Testis (tissue), 3 donors: ENCODE results near the gene SPATA6L. TPM values are rescaled to one million over a fixed set of nuclear protein-coding genes. Genes with fewer than 3 reads are reported as not detected.

Source experiments
- DNase-seq: peaks from one replicate; pipeline ENCODE4 v3.0.0-alpha.2; 2019
- H3K27ac ChIP-seq, 2 donors: fragments of 200-600 bp; sonication (generic); one replicate each; pipeline ENCODE4 v1.5.1; 2019
- H3K27me3 ChIP-seq: fragments of 200-600 bp; sonication (generic); one replicate; pipeline ENCODE4 v1.5.1; 2019
- H3K36me3 ChIP-seq: fragments of 200-600 bp; sonication (generic); one replicate; pipeline ENCODE4 v1.5.1; 2017; ENCODE audit warnings: low read depth; ENCODE audit errors: missing control alignments
- H3K4me1 ChIP-seq: fragments of 200-600 bp; sonication (generic); one replicate; pipeline ENCODE4 v1.5.1; 2019
- H3K4me3 ChIP-seq, 2 donors: fragments of 200-600 bp; sonication (generic); one replicate each; pipeline ENCODE4 v1.5.1; 2017 to 2019
- H3K9me3 ChIP-seq: fragments of 200-600 bp; sonication (generic); one replicate; pipeline ENCODE4 v1.5.1; 2017
- CTCF ChIP-seq, 3 experiments: fragments of 450-650 bp in 2 of 3; fragments of 200-600 bp in 1 of 3; sonication (generic) in 1 of 3; IDR thresholded peaks; one replicate each; pipeline ENCODE4 v1.5.1; 2016 to 2019; ENCODE audit warnings: antibody characterized with exemption in 3 of 3, mild to moderate bottlenecking in 2 of 3, moderate library complexity in 1 of 3
- POLR2A ChIP-seq: fragments of 450-650 bp; IDR thresholded peaks from one replicate; pipeline ENCODE4 v1.6.1; 2017; ENCODE audit warnings: antibody characterized with exemption, mild to moderate bottlenecking, moderate library complexity
- WGBS, 2 donors: methylation state at CpG; one replicate each; pipeline ENCODE4 v1.1.5; 2018; 5-methylcytosine and 5-hydroxymethylcytosine counted together
- intact Hi-C: fragments of 100-400 bp; cut with DNase I; formaldehyde crosslinking; loops from one replicate; pipeline ENCODE4 v1.15.1; 2023; ENCODE audit warnings: low total_unique reads
- polyA plus RNA-seq: library from polyadenylated mRNA; stranded (reverse); fragments of 350-450 nt; fragmentation: Illumina TruSeq; extraction: RNeasy Lipid Tissue Mini Kit (QIAGEN cat#74804); gene quantifications from one replicate; pipeline ENCODE4 v1.2.3, GENCODE V29; 2014; ENCODE audit warnings: low read depth, low replicate concordance; ENCODE audit not compliant: insufficient read depth
- total RNA-seq, 2 donors: library from RNA; depleted of rRNA; stranded (reverse); fragments of >200 nt; gene quantifications; one replicate each; pipeline ENCODE4 v1.2.3, GENCODE V29; 2016

The SPATA6L gene
- total and polyA plus RNA-seq, 3 donors from 2014 or later: 12.8 to 42.3 (median 27.5) TPM

- TF ChIP-seq POLR2A (no peak), CTCF (IDR thresholded peaks at IDR 0.05) (no peak)
- Histone ChIP-seq H3K4me3 (no peak overlapping the region), H3K27me3 (no peaks in the 10 kb centered on the region), H3K9me3 (no peaks in the 10 kb centered on the region), H3K4me1 (no peaks in the 10 kb centered on the region), H3K27ac (no peak overlapping the region), H3K36me3 (no peaks in the 10 kb centered on the region)
- 59 to 67% methylated on average over 4 of the region's 4 CpGs for WGBS, 2 donors
- intact Hi-C loops: no loop called here
- DNase-seq: no peak
These were observed 40.8 kb upstream of the SPATA6L start for GRCh38 chr9:4706971-4707622.

GRCh38 chr9:4706021-4706420, 39.7 kb upstream of the SPATA6L start:
- no peaks in the 10 kb centered on the region for H3K4me1 ChIP-seq
- no peak overlapping the region for H3K27ac ChIP-seq
- H3K9me3 ChIP-seq: no peaks in the 10 kb centered on the region
- no peak for DNase-seq
- no peaks in the 10 kb centered on the region for H3K36me3 ChIP-seq
- H3K27me3 ChIP-seq: no peaks in the 10 kb centered on the region
- intact Hi-C loops: no loop called here
- TF ChIP-seq CTCF (IDR thresholded peaks at IDR 0.05) (no peak), POLR2A (no peak)
- 44 to 45% methylated on average over 2 of the region's 2 CpGs for WGBS, 2 donors
- no peak overlapping the region for H3K4me3 ChIP-seq

- Histone ChIP-seq H3K36me3 (no peaks in the 10 kb centered on the region), H3K9me3 (no peaks in the 10 kb centered on the region), H3K27me3 (no peaks in the 10 kb centered on the region), H3K4me3 (no peak overlapping the region), H3K27ac (no peak overlapping the region), H3K4me1 (no peaks in the 10 kb centered on the region)
- WGBS, 2 donors: 86 to 94% methylated on average over 2 of the region's 2 CpGs
- TF ChIP-seq CTCF (IDR thresholded peaks at IDR 0.05) (no peak), POLR2A (no peak)
- no peak for DNase-seq
- intact Hi-C loops: no loop called here
These were observed 37.8 kb upstream of the SPATA6L start for GRCh38 chr9:4704129-4704528.

GRCh38 chr9:4701526-4701925, 35.2 kb upstream of the SPATA6L start:
- TF ChIP-seq POLR2A (no peak), CTCF (IDR thresholded peaks at IDR 0.05) (no peak)
- Histone ChIP-seq H3K4me1 (no peaks in the 10 kb centered on the region), H3K4me3 (no peak overlapping the region), H3K36me3 (no peaks in the 10 kb centered on the region), H3K9me3 (no peaks in the 10 kb centered on the region), H3K27me3 (no peaks in the 10 kb centered on the region), H3K27ac (no peak overlapping the region)
- DNase-seq: no peak
- intact Hi-C loops: no loop called here
- WGBS, 2 donors: 74% methylated on average over 1 of the region's 1 CpG

GRCh38 chr9:4700932-4701331, 34.7 kb upstream of the SPATA6L start:
- Histone ChIP-seq H3K27ac (no peak overlapping the region), H3K27me3 (no peaks in the 10 kb centered on the region), H3K36me3 (no peaks in the 10 kb centered on the region), H3K4me3 (no peak overlapping the region), H3K4me1 (no peaks in the 10 kb centered on the region), H3K9me3 (no peaks in the 10 kb centered on the region)
- intact Hi-C loops: no loop called here
- TF ChIP-seq POLR2A: no peak
- DNase-seq: no peak
- 71 to 87% methylated on average over 2 of the region's 2 CpGs for WGBS, 2 donors
